ENCODE data around the gene PRR23A.

DNA sequence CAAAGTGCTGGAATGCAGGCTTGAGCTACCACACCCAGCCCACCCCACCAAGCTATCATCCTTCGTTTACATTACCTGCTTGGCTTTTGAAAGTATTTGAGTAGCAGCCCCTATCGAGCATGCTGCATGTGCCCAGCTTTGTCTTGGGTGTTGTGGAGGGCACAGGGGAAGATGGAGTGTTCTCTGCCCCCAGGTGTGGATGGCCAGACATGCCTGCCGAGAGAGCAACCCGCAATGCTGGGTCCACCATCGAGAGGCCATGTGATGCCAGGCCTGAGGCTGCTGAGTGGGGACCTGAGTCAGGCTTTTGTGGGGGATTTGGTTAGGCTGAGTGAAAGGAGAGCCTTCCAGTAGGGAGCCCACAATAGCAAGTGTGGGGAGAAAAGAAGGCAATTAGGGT, 33.1 kb downstream of the PRR23A start:
- TF ChIP-seq CTCF (IDR thresholded peaks at IDR 0.05) (no peak), POLR2A (IDR thresholded peaks at IDR 0.05) (no peak)
